GM21367 (cell line): Measurements from ENCODE around the gene THAP7.

Experiments
- ATAC-seq: cut with Tn5 transposase; IDR thresholded peaks from one replicate; pipeline ENCODE4 v1.9.1; 2021; ENCODE audit not compliant: unreplicated experiment

The THAP7 gene

DNA sequence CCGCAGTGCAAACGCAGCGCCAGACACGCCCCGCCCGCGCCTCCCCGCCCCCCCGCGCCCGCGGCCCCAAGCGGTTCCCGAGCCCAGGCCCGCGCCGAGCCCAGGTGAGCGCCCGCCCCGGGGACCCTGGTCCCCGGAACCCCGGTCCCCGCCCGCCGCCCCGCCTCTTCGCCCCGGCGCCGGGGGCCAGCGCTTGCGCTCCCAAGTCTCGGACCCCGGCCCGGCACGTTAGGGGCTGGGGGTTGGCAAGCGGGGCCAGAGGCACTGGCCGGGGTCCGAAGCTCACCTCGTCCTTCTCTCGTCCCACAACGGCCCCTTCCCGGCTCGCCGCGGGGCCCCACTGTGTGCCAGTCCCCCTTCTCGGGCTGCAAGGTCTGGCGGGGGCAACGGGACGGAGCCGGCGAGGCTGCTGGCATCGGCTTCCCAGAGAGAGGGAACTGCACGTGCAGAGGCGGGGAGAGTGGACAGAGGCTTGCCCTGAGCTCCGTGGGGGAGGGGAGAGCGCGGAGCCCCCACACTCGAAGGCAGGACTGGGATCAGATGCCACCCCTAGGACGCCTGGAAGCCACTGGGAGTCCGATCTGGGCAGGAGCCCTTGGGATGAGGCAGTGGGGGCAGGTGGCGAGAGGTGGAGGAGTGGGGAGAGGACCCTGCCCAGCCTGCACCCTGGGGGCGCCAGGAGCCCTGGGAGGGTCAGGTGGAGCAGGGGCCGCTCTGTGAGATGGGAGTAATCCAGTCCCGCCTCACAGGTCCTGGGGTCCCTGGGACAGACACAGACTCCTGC lies 36.6 kb downstream of the THAP7 start:
- no peak for ATAC-seq

- ATAC-seq, result no peak
Measured at GRCh38 chr22:20964799-20965103, 37.2 kb downstream of the THAP7 start.

DNA sequence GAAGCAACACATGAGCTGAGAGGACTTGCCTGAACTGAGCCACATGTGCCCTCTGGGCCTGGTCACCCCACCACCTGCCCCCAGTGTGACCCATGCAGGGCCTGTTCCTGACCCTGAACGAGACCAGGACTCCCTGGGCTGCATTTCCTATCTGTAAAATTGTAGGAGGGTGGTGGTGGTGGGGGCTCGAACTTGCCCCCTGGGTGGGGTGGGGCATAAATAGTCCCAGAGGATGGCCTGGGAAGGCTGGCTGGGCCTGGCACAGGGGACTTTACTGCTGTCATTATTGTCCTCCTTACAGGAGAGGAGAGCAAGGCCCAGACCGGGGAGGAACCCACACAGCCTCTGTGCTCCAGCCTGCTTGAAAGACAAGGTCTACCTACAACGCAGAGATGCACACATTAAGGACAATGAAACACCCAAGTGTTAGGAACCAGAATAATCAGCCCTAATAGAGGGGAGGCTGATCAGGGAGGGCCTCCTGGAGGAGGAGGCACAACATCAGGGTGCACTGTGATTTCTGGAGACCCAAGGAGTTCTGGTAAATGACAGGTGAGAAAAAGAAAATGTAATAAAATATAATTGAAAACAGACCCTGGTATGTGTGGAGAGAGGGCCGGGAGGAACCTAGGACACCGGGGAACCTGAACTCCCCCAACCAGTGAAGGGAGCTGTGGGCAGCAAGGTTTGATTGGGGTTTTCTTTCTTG lies 37.7 kb downstream of the THAP7 start:
- no peak for ATAC-seq

DNA sequence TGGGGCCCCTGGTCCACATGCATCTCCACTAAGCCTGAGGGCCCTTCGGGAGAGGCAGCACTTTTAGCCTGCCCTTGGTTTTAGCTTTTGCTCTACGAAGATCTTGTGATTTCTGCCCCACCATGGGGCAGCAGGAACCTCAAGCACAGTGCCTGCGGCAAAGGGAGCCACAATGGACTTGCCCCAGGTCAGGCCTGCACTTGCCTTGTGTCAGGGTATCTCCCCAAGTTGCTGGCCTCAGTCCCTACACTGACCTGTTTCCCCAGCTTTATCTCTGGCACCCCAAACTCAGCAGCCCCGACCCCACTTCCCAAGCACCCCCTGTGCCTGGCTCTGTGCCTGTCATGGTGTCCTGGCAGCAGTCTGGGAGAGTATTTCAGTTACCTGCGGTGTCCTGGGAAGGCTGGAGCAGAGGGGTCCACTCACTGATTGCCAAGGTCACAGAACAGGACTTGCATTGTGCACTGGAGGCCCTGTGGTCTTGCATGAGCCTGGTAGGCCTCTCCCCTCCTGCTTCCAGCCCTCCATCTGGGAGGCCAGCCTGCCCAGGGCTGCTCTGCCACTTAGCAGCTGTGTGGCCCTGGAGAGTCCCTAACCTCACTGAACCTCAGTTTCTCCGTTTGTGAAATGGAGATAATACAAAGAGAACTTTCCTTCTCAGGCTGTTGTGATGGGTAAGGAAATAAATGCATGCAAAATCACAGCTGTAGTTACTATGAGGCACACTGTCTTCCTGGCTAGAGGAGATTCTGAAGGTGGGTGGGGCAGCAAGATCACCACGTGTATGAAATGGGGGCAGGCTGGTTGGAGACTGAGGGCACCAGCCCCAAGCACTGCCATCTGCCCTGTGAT lies 38.5 kb downstream of the THAP7 start:
- no peak for ATAC-seq

GRCh38 chr22:20962491-20962945 lies 39.4 kb downstream of the THAP7 start:
- no peak for ATAC-seq

- no peak for ATAC-seq
Measured at GRCh38 chr22:20960609-20961008, 41.3 kb downstream of the THAP7 start.

GRCh38 chr22:20959578-20960461 lies 42.1 kb downstream of the THAP7 start:
- no peak for ATAC-seq

DNA sequence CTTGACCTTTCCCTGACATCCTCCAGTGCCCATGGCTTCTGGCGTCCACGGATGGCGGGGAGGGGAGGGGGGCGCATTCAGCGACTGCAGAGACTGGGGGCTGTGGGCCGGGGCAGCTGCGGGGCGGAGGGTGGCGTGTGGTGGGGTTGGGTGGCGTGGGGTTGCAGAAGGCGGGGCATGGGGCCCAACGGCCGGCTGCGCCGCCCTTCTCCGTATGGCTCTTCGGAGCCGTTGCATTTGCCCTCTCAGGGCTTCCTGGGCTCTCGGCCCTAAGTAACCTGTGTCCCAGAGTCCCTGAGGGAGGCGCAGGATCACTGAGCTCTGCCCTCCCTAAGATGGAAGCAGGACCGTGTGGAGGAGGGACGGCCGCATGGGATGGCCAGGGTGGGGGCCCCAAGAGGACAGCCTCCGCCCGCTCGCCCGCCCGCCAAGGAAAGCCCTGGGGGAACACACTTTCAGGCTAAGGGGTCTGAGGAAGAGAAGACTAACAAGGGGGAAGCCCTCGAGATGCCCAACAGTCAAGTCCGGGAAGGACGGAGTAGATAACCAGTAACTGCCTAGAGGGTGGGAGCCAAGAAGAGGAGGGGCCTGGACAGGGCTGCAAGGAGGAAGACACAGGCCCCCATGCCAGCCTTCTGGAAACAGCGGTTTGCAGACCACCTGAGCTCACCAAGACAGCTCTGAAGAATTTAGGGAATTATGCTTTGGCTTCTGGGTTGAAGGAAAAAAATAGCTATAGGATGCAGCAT lies 44.1 kb downstream of the THAP7 start:
- ATAC-seq, result no peak

DNA sequence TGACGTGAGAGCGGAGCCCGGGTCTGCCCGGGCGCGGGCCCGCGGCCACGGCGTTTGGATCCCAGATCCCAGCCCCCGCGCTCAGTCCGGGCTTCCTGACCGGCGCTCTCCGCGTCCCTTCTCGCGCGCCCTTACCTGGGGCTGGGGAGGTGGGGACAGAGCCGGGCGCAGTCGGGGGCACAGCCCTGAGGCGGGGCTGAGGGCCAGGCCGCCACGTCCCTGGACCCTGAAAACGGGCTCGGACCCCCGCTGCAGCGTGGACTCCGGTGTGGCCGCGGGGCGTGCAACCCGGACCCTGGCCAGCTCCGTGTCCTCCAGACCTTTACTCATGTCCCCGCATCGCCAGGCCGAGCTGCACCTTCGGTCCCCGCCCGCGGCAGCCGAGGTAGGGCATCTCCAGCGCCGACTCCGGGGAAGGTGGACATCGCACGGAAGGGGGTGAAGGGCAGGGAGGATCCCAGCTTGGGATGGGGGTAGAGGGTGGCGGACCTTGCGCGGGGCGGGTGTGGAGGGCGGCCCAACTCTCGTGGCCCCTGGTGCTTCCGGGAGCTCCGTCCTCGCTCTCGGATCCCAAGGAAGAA lies 44.7 kb downstream of the THAP7 start:
- no peak for ATAC-seq

DNA sequence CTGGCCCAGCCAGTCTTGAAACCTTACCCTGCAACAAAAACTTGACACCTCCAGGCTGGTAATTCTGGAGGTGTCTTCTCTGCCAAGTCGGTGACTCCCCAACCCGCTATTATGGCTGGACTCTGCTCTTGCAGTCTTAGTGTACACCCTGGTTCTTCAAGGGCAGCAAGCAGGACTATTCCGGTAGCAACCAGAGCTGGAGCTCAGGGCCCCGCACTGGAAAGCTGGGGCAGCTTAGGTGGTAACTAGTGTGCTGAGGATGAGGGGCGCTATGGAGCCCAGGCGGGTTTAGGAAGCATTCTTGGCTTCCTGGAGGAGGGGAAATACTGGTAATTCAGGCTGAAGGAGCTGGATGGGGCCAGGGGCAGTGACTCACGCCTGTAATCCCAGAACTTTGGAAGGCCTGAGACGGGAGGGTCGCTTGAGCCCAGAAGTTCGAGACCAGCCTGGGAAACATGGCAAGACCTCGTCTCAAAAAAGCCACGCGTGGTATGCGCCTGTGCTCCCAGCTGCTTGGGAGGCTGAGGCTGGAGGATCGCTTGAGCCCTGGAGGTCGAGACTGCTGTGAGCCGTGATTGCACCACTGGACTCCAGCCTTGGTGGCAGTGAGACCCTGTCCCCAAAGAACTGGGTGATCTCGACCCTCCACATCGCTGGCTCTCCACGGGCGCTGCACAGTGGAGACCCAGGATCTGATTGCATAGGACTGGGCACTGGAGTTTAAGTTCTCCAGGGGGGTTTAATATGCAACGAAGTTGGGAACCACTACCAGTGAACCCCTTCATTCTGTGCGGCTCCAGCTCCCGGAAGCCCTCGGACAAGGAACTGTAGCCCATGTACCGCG lies 45.4 kb downstream of the THAP7 start:
- no peak for ATAC-seq

GRCh38 chr22:20955548-20955947 lies 46.4 kb downstream of the THAP7 start:
- no peak for ATAC-seq

GRCh38 chr22:20953668-20954500 lies 48.0 kb downstream of the THAP7 start:
- no peak for ATAC-seq

- no peak for ATAC-seq
Measured at GRCh38 chr22:20953342-20953608, 48.6 kb downstream of the THAP7 start.

DNA sequence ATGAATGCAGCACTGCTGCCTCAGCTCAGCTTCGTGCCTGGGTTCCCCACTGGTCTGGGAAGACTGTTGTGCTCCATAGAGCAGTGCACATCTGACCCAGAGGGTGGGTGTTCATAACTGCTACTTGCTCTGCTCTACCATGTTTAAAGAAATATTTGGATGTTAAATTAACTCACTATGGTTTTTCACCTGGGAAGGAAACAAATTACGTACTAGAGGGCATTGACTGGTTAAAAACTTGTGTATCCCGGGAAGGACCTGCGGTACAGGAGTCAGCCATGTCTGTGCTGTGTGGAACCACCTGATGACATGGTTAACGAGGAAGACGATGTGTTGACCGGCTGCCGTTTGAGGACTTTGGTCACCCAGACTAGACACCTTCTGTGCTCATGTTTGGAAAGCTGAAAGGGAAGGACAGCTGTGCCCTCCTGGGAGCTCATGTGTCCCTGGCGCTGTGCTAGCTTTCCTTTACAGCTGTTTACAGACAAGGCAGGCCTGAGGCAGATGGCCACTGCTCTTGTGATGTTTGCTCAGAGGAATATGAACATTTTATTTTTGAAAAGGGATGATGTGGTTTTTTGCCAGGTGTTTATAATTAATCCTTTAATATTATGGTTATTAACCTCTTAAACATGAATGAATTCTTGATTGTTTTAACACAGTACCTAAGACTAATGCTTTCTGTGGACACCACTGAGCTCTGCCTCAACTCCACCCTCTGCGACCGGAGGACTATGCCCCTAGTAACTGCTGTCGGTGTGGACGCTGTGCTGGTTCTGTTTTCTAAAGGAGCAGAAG lies 49.2 kb downstream of the THAP7 start:
- no peak for ATAC-seq

GRCh38 chr22:20951932-20952380 lies 50.0 kb downstream of the THAP7 start:
- no peak for ATAC-seq

DNA sequence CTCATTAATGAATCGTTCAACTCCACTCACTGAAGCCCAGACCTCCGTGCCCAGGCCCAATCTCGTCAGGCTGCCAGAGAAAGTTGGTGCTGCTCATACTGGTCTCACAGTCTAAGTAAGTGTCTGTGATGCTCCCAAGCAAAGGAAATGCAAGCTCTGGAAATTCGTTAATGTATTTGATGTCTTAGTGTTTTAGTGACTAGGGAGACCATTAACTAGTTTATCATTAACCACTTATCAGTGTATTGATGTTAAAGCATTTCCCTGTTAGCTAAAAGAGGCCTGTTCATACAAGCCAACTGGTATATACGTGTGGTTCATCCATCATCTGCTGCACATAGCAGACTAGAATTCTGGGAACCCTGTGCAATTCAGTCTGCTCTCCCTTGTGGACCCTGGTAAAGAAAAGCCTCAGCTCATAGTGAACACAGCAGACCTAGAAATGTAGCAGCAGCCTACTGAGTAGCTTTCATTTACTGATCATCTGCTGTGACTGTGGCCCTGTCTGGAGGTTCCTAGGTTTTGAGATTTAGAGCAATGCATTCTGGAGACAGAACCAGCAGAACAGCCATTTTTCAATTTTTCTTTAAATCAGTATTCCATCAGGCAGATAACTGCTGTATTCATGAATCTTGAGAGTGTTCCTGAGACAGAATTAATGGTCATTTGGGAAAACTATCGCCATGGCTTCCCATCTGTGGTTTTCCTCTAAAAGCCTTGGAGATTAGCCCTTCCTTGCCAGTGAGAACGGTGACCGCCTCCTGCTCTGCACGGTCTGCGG lies 50.6 kb downstream of the THAP7 start:
- no peak for ATAC-seq
